Smooth muscle cell (in vitro differentiated cells): ENCODE results near the gene SYTL3. TPM values are rescaled to one million over a fixed set of nuclear protein-coding genes. Genes with fewer than 3 reads are reported as not detected.
"Not testable (repeated sequence)": the region's sequence is repeated elsewhere in the genome, so short reads cannot be mapped to it uniquely, and the experiment has no call there.

ENCODE experiments used
- DNase-seq: peaks from one replicate; lab custom pipeline; 2025; ENCODE audit not compliant: unreplicated experiment; lab: John Stamatoyannopoulos, UW
- H2AFZ ChIP-seq: fragments of 200-600 bp; sonication (generic); 2 replicates; pipeline ENCODE4 v1.6.0; 2016; ENCODE audit warnings: antibody characterized with exemption, low read depth, mild to moderate bottlenecking
- H3F3A ChIP-seq: fragments of 200-600 bp; sonication (generic); 2 replicates; pipeline ENCODE4 v1.6.0; 2017; ENCODE audit warnings: antibody characterized with exemption, low read depth
- H3K27ac ChIP-seq: fragments of 200-600 bp; sonication (generic); 2 replicates; pipeline ENCODE4 v1.5.1; 2016; ENCODE audit warnings: low read depth, mild to moderate bottlenecking
- H3K27me3 ChIP-seq: fragments of 200-600 bp; sonication (generic); 2 replicates; pipeline ENCODE4 v1.6.1; 2016; ENCODE audit warnings: low read depth, mild to moderate bottlenecking
- H3K36me3 ChIP-seq: fragments of 200-600 bp; sonication (generic); 2 replicates; pipeline ENCODE4 v1.5.1; 2016; ENCODE audit warnings: low read depth
- H3K4me1 ChIP-seq: fragments of 200-600 bp; sonication (generic); 2 replicates; pipeline ENCODE4 v1.5.1; 2016; ENCODE audit warnings: low read depth
- H3K4me2 ChIP-seq: fragments of 200-600 bp; sonication (generic); 2 replicates; pipeline ENCODE4 v1.6.0; 2016; ENCODE audit warnings: mild to moderate bottlenecking
- H3K4me3 ChIP-seq: fragments of 200-600 bp; sonication (generic); 2 replicates; pipeline ENCODE4 v1.5.1; 2016; ENCODE audit warnings: mild to moderate bottlenecking
- H3K79me2 ChIP-seq: fragments of 200-600 bp; sonication (generic); 2 replicates; pipeline ENCODE4 v1.6.0; 2016; ENCODE audit warnings: low read depth, mild to moderate bottlenecking
- H3K9ac ChIP-seq: fragments of 200-600 bp; sonication (generic); 2 replicates; pipeline ENCODE4 v1.6.0; 2016; ENCODE audit warnings: low read depth
- H3K9me3 ChIP-seq: fragments of 200-600 bp; sonication (generic); replicated peaks from 2 replicates; pipeline ENCODE4 v1.5.1; 2016; ENCODE audit warnings: low read depth
- H4K20me1 ChIP-seq: fragments of 200-600 bp; sonication (generic); 2 replicates; pipeline ENCODE4 v1.6.0; 2016; ENCODE audit warnings: low read depth
- WGBS: methylation state at CpG from one replicate; pipeline ENCODE4 v1.1.7; 2016; ENCODE audit warnings: low lambda C conversion rate; 5-methylcytosine and 5-hydroxymethylcytosine counted together
- polyA plus RNA-seq: library from polyadenylated mRNA; unstranded; fragments of >200 nt; fragmentation: Nextera tagmentation; extraction: Ambion mirVana; gene quantifications from 2 replicates; pipeline ENCODE4 v1.2.1, GENCODE V29; 2016
- total RNA-seq: library from RNA; depleted of rRNA; stranded (reverse); fragments of >200 nt; gene quantifications from 2 replicates; pipeline ENCODE4 v1.2.3, GENCODE V29; 2014
- TF ChIP-seq, protein P1 (sequence below): fragments of 200-600 bp; sonication (generic); IDR thresholded peaks from 2 replicates; pipeline ENCODE4 v1.5.1; 2017; ENCODE audit warnings: borderline replicate concordance, mild to moderate bottlenecking, antibody characterized with exemption; ENCODE audit not compliant: insufficient read depth, poor library complexity, severe bottlenecking

The SYTL3 gene
- total and polyA plus RNA-seq, 2 experiments from 2014 or later, result 0.13 to 1.2 TPM

DNA sequence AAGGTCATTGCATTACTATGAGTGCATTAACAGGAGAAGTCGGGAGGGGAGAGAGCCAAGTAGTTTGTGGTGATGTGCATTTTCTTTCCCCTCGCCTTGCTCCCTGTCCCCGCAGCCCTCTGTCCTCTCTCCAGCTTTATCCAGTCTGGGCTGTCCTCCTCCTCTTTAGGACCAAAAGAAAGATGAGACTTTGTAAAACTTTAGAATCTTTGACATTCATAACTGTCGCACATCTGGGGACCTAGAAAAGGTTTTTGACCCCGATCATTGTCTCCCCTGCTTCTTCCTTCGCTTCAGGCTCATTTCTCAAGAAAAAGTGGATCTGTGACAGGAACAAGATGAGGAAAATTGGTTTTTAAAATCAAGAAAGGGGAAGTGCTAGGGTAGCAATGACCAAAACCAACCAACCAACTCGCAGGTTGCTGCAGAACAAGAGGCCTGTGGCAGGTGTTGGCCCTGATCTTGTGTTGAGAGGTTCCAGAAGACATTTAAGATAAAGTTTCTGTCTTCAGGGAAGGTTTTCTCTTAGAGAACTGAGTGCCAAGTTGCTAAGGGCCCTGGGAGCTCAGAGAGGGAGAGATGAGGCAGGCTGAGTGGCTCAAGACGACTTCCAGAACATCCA lies 17.6 kb downstream of the SYTL3 start:
- no peak overlapping the region for H3K9ac ChIP-seq
- no peaks in the 10 kb centered on the region for H3K9me3 ChIP-seq
- H3K4me1 ChIP-seq, result no peaks in the 10 kb centered on the region
- H3K27ac ChIP-seq, result peak overlapping the region; percentile 61
- no peaks in the 10 kb centered on the region for H3K79me2 ChIP-seq
- no peak overlapping the region for H2AFZ ChIP-seq
- H3K4me3 ChIP-seq, result no peak overlapping the region
- H4K20me1 ChIP-seq, result no peaks in the 10 kb centered on the region
- WGBS, result 84% methylated on average over 8 of the region's 8 CpGs
- DNase-seq, result no peak
- H3F3A ChIP-seq, result peaks cover 3% of the 10 kb centered on the region
- H3K27me3 ChIP-seq, result no peaks in the 10 kb centered on the region
- TF ChIP-seq, protein P1, sequence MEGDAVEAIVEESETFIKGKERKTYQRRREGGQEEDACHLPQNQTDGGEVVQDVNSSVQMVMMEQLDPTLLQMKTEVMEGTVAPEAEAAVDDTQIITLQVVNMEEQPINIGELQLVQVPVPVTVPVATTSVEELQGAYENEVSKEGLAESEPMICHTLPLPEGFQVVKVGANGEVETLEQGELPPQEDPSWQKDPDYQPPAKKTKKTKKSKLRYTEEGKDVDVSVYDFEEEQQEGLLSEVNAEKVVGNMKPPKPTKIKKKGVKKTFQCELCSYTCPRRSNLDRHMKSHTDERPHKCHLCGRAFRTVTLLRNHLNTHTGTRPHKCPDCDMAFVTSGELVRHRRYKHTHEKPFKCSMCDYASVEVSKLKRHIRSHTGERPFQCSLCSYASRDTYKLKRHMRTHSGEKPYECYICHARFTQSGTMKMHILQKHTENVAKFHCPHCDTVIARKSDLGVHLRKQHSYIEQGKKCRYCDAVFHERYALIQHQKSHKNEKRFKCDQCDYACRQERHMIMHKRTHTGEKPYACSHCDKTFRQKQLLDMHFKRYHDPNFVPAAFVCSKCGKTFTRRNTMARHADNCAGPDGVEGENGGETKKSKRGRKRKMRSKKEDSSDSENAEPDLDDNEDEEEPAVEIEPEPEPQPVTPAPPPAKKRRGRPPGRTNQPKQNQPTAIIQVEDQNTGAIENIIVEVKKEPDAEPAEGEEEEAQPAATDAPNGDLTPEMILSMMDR, result no peak
- H3K36me3 ChIP-seq, result no peaks in the 10 kb centered on the region
- peak overlapping the region; percentile 58 for H3K4me2 ChIP-seq

DNA sequence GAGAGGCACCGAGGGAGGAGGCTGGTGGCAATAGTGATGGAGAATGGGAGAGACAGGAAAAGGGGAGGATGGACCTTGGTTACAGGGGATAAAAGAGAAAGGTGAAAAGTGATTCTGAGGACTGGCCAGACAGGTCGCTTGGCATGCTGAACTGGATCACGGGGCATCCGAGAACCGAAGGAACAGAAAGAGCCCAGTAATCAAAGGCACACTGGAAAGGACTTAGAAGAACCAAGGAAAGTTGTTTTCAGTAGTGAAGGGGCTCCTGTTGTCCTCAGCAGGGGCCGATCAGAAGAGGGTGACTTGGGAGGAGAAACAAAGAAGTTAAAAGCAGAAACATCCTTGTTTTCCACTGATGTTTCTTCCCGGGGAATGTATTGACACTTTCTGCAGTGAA lies 18.9 kb downstream of the SYTL3 start:
- 89% methylated on average over 7 of the region's 7 CpGs for WGBS
- Histone ChIP-seq H3K4me3 (no peak overlapping the region), H3K4me2 (no peak overlapping the region), H3K9ac (no peak overlapping the region), H3K27ac (no peak overlapping the region), H3K9me3 (no peaks in the 10 kb centered on the region), H3K36me3 (no peaks in the 10 kb centered on the region), H3F3A (no peaks in the 10 kb centered on the region), H2AFZ (no peak overlapping the region), H3K79me2 (no peaks in the 10 kb centered on the region), H3K4me1 (no peaks in the 10 kb centered on the region), H3K27me3 (no peaks in the 10 kb centered on the region), H4K20me1 (no peaks in the 10 kb centered on the region)
- no peak for DNase-seq
- TF ChIP-seq, protein P1, result no peak

DNA sequence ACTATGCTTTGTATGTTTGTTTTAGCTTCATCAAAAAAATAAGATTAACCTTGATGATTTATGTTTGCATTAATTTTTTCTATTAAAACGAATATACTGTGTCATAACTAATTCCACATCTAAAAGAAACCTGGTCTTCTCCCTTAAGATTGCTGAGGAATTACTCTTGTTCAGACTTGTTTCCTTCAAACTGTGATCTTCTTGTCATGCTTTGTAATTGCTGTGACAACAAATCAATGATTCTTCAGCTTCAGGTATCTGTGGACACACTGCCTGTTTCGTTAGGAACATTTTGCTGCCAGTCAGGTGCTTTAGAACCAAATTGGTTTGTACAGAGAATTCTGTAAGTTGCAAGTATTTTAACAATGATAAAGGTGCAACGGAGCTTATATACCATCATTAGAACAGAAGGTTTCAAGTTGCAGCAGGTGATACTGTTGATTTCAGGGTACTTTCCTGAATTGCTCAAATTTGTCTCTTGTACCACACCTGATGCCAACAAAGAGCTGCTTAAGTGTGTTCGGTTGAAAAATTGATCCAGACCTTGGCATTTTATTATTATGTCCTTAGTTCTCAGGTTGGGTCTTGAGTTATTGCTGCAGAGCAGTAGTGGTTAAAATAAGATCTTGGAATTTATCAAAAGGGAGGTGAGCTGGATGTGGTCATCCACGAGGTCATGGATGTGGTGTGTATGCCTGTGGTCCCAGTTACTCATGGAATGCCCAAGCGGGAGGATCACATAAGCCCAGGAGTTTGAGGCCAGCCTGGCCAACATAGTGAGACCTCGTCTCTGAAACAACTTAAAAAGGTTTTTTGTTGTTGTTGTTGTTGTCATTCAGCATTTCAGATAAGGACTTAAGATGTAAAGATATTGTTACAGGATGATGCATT lies 19.5 kb downstream of the SYTL3 start:
- no peak for DNase-seq
- H3K27ac ChIP-seq, result no peak overlapping the region
- H3K79me2 ChIP-seq, result no peaks in the 10 kb centered on the region
- H3K9me3 ChIP-seq, result no peaks in the 10 kb centered on the region
- no peaks in the 10 kb centered on the region for H3K27me3 ChIP-seq
- H3F3A ChIP-seq, result no peaks in the 10 kb centered on the region
- TF ChIP-seq, protein P1, result no peak
- H3K9ac ChIP-seq, result no peak overlapping the region
- no peak overlapping the region for H2AFZ ChIP-seq
- H4K20me1 ChIP-seq, result no peaks in the 10 kb centered on the region
- H3K4me3 ChIP-seq, result no peak overlapping the region
- WGBS, result 70% methylated on average over 7 of the region's 7 CpGs
- H3K4me1 ChIP-seq, result no peaks in the 10 kb centered on the region
- H3K4me2 ChIP-seq, result no peak overlapping the region
- H3K36me3 ChIP-seq, result no peaks in the 10 kb centered on the region

DNA sequence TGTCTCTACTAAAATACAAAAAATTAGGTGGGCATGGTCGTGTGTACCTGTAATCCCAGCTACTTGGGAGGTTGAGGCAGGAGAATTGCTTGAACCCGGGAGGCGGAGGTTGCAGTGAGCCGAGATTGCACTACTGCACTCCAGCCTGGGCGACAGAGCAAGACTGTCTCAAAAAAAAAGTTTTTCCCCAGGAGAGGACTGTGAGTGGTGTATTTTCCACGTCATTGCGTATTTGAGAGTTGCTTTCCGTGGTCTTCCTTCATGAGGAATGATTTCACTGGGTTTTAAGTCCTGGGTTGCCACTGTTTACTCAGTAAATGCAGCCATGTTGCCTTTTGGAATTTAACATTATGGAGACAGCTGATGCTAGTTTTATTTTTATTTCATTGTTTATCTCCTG lies 22.3 kb downstream of the SYTL3 start:
- H2AFZ ChIP-seq, H3F3A ChIP-seq, H3K9ac ChIP-seq, H3K9me3 ChIP-seq, H3K4me3 ChIP-seq, H4K20me1 ChIP-seq, H3K4me1 ChIP-seq, H3K27ac ChIP-seq, H3K36me3 ChIP-seq, H3K79me2 ChIP-seq, DNase-seq, H3K27me3 ChIP-seq, H3K4me2 ChIP-seq: not testable (repeated sequence)
- WGBS, result 88% methylated on average over 8 of the region's 8 CpGs
